ENCODE results near the gene ZNF628. TPM values are rescaled to one million over a fixed set of nuclear protein-coding genes. Genes with fewer than 3 reads are reported as not detected.

Gene ZNF628
- 4.2 and 6.2 TPM in 2 replicates for total RNA-seq

- peak; percentile 70 for DNase-seq (ENCODE audit: low read depth)
- peak within 1 kb of the TSS; percentile 83 for H3K4me3 ChIP-seq (ENCODE audit: low read depth, low read length)
- no peak for TF ChIP-seq CTCF (conservative IDR thresholded peaks at IDR 0.05; ENCODE audit: low read depth, low read length)
These were observed at the start of gene ZNF628 for GRCh38 chr19:55476100-55476775. Gene ZNF628, plus strand, starts transcription at chr19:55476617. Its CDS starts 3,294 bp downstream, at chr19:55479911.

GRCh38 chr19:55431183-55431582 is 45.2 kb upstream of the ZNF628 start:
- no peak for TF ChIP-seq CTCF (conservative IDR thresholded peaks at IDR 0.05; ENCODE audit: low read depth, low read length)
- no peak overlapping the region for H3K4me3 ChIP-seq (ENCODE audit: low read depth, low read length)
- DNase-seq (ENCODE audit: low read depth) = no peak

GRCh38 chr19:55432241-55432959 is 44.0 kb upstream of the ZNF628 start:
- no peak overlapping the region for H3K4me3 ChIP-seq (ENCODE audit: low read depth, low read length)
- DNase-seq (ENCODE audit: low read depth) = no peak
- no peak for TF ChIP-seq CTCF (conservative IDR thresholded peaks at IDR 0.05; ENCODE audit: low read depth, low read length)

GRCh38 chr19:55433292-55433691 is 43.1 kb upstream of the ZNF628 start:
- TF ChIP-seq CTCF (conservative IDR thresholded peaks at IDR 0.05; ENCODE audit: low read depth, low read length) = no peak
- no peak overlapping the region for H3K4me3 ChIP-seq (ENCODE audit: low read depth, low read length)
- DNase-seq (ENCODE audit: low read depth) = no peak

- TF ChIP-seq CTCF (conservative IDR thresholded peaks at IDR 0.05; ENCODE audit: low read depth, low read length) = no peak
- no peak overlapping the region for H3K4me3 ChIP-seq (ENCODE audit: low read depth, low read length)
- DNase-seq (ENCODE audit: low read depth) = no peak
These were observed 42.0 kb upstream of the ZNF628 start for GRCh38 chr19:55434356-55434919.

GRCh38 chr19:55435020-55435419 is 41.4 kb upstream of the ZNF628 start:
- no peak for DNase-seq (ENCODE audit: low read depth)
- no peak overlapping the region for H3K4me3 ChIP-seq (ENCODE audit: low read depth, low read length)
- no peak for TF ChIP-seq CTCF (conservative IDR thresholded peaks at IDR 0.05; ENCODE audit: low read depth, low read length)

Data from epithelial cell of proximal tubule (primary cell).